NCI-H1105 (cell line): Measurements from ENCODE around the gene FAM193B.

Experiments
- DNase-seq: peaks from one replicate; lab custom pipeline; 2025; lab: John Stamatoyannopoulos, UW

FAM193B gene

GRCh38 chr5:177470759-177471536, 83.4 kb downstream of the FAM193B start:
- DNase-seq, result no peak
